ENCODE data around the gene ZNF688.

DNA sequence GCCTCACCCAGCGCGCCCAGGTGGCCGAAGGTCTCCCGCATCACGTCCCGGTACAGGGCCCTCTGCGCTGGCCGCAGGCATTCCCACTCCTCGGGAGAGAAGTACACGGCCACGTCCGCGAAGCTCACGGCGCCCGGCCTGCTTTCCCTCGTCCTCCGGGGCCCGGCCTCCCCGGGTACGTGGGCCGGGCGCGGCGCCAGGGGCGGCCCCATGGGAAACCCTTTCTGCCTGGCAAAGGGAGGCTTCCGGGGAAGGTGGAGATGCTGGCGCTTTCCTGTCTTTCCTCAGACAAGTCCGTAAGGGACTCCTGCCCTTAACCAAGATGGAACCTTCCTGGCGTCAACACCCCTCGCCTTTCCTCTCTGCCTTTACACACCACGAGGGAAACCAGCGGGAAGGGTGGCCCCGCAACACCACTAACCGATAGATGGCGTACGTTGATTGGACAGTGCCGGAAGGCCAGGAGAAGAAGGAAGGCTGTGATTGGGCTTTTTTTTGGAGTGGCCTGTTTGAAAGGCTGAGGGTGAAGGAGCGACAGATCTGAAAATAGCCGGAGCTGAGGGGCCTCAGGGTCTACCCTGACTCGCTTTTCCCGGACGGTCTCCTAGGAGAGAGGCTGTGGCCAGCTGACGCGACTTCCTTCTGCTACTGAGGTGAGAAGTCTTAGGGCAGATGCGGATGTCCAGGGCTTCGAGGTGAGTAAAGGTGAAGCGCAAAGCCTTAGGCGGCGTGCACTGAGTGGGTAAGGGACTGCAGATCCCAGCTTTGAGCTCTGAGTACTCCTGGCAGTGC lies 14.1 kb upstream of the ZNF688 start, which contains the start of gene ZNF785:
- TF ChIP-seq CTCF (IDR thresholded peaks at IDR 0.05) (no peak), EP300 (IDR thresholded peaks at IDR 0.05) (no peak), POLR2A (IDR thresholded peaks at IDR 0.05) (no peak), POLR2AphosphoS5 (IDR thresholded peaks at IDR 0.05) (peak in 2 of 3 donors; percentile 95)

All from suprapubic skin (tissue), 4 donors.